CD1c-positive myeloid dendritic cell (primary cell): ENCODE results near the gene LETMD1.
A peak's percentile ranks its signal among the peaks of the same experiment; 100 is the strongest.
"Not testable (repeated sequence)": the region's sequence is repeated elsewhere in the genome, so short reads cannot be mapped to it uniquely, and the experiment has no call there.

ENCODE experiments used
- DNase-seq: peaks from one replicate; pipeline ENCODE4 v3.0.0-alpha.2; 2016; ENCODE audit errors: extremely low spot score

LETMD1 gene

GRCh38 chr12:51047655-51048540, at the start of gene LETMD1:
LETMD1 (plus strand) TSS chr12:51048327; CDS start chr12:51048357, 30 bp downstream.
- DNase-seq = peak; percentile 98

GRCh38 chr12:50999093-50999492, 49.0 kb upstream of the LETMD1 start:
- DNase-seq = no peak

GRCh38 chr12:51000245-51000644, 47.9 kb upstream of the LETMD1 start:
- no peak for DNase-seq

GRCh38 chr12:51001799-51002198, 46.3 kb upstream of the LETMD1 start:
- no peak for DNase-seq

- DNase-seq = no peak
Measured at GRCh38 chr12:51004504-51004903, 43.6 kb upstream of the LETMD1 start.

- DNase-seq = no peak
Measured at GRCh38 chr12:51005030-51005429, 43.1 kb upstream of the LETMD1 start.

- no peak for DNase-seq
Measured at GRCh38 chr12:51005671-51006070, 42.5 kb upstream of the LETMD1 start.

- DNase-seq = peak; percentile 50
Measured at GRCh38 chr12:51008329-51009055, 39.6 kb upstream of the LETMD1 start.

- DNase-seq = peak; percentile 95
Measured at GRCh38 chr12:51009056-51009440, 39.1 kb upstream of the LETMD1 start.

GRCh38 chr12:51011955-51012354, 36.2 kb upstream of the LETMD1 start:
- DNase-seq = no peak

- peak; percentile 56 for DNase-seq
Measured at GRCh38 chr12:51012570-51013236, 35.4 kb upstream of the LETMD1 start.

- no peak for DNase-seq
Measured at GRCh38 chr12:51013441-51013840, 34.7 kb upstream of the LETMD1 start.

- DNase-seq = not testable (repeated sequence)
Measured at GRCh38 chr12:51014467-51014866, 33.7 kb upstream of the LETMD1 start.

- DNase-seq = no peak
Measured at GRCh38 chr12:51017452-51017851, 30.7 kb upstream of the LETMD1 start.

GRCh38 chr12:51018956-51019355, 29.2 kb upstream of the LETMD1 start:
- no peak for DNase-seq

- DNase-seq = no peak
Measured at GRCh38 chr12:51019927-51020326, 28.2 kb upstream of the LETMD1 start.

GRCh38 chr12:51020448-51021182, 27.5 kb upstream of the LETMD1 start:
- no peak for DNase-seq

GRCh38 chr12:51021694-51022093, 26.4 kb upstream of the LETMD1 start:
- no peak for DNase-seq

GRCh38 chr12:51023625-51024382, 24.3 kb upstream of the LETMD1 start:
- peak; percentile 18 for DNase-seq

- DNase-seq = peak; percentile 19
Measured at GRCh38 chr12:51025338-51025835, 22.7 kb upstream of the LETMD1 start.
